HepG2 (cell line): ENCODE results near the gene ARSB. TPM values are rescaled to one million over a fixed set of nuclear protein-coding genes. Genes with fewer than 3 reads are reported as not detected.

ENCODE experiments used
- ATAC-seq: fragments of 200-7000 bp; cut with Tn5 transposase; 3 replicates; pipeline ENCODE4 v1.9.1; 2020; ENCODE audit warnings: mild to moderate bottlenecking, moderate library complexity
- BruUV-seq: library from RNA; stranded (reverse); fragments of 400-500 nt; replicated peaks from 2 replicates; lab custom pipeline; 2021; lab: Mats Ljungman, UMichigan
- CTCF ChIA-PET: fragments of 300-600 bp; formaldehyde crosslinking; extraction: SDS; loops from one replicate; lab custom pipeline; 2021; ENCODE audit warnings: low total read pairs, inconsistent platforms, low intra/inter-chr PET ratio; lab: Yijun Ruan, JAX
- POLR2A ChIA-PET: fragments of 350-600 bp; sonication (Branson Sonifier 250); formaldehyde crosslinking; loops from one replicate; lab custom pipeline; 2020; ENCODE audit warnings: antibody characterized with exemption, inconsistent platforms; lab: Yijun Ruan, JAX
- DNase-seq: peaks from one replicate; pipeline ENCODE4 v3.0.0-alpha.2; 2015; ENCODE audit warnings: low spot score
- FAIRE-seq: peaks from 3 replicates; lab custom pipeline; 2011; peaks lifted over from hg19 to GRCh38; lab: Jason Lieb, UNC
- H2AFZ ChIP-seq: one replicate; pipeline ENCODE4 v1.6.1; 2011; ENCODE audit warnings: low read length, inconsistent platforms
- H3K27ac ChIP-seq: fragments of 300-600 bp; 3 replicates; pipeline ENCODE4 v1.8.0; 2011; ENCODE audit warnings: mixed run types, mild to moderate bottlenecking, mixed read lengths, low read length, inconsistent platforms; ENCODE audit not compliant: insufficient read depth; ENCODE audit errors: extremely low read length
- H3K27me3 ChIP-seq, 2 experiments: fragments of 200-600 bp in 1 of 2; 2 replicates in 1 of 2; 3 replicates in 1 of 2; pipeline versions ENCODE4 v1.6.0 to v1.8.0; 2011; ENCODE audit warnings: low read length in 2 of 2, mild to moderate bottlenecking in 2 of 2, moderate library complexity in 2 of 2, inconsistent platforms in 1 of 2; ENCODE audit not compliant: insufficient read depth in 2 of 2, control insufficient read depth in 1 of 2
- H3K36me3 ChIP-seq, 2 experiments: fragments of 200-600 bp in 1 of 2; replicated peaks in 1 of 2; 2 replicates in 1 of 2; 3 replicates in 1 of 2; pipeline versions ENCODE4 v1.5.1 to v1.8.0; 2011; ENCODE audit warnings: low read length in 2 of 2, inconsistent platforms in 1 of 2; ENCODE audit not compliant: insufficient read depth in 2 of 2, control insufficient read depth in 1 of 2
- H3K4me1 ChIP-seq: 2 replicates; pipeline ENCODE4 v1.5.1; 2012; ENCODE audit warnings: low read length, inconsistent platforms; ENCODE audit not compliant: insufficient read depth
- H3K4me2 ChIP-seq: 2 replicates; pipeline ENCODE4 v1.6.0; 2011; ENCODE audit warnings: low read depth, low read length, inconsistent platforms
- H3K4me3 ChIP-seq, 3 experiments: fragments of 200-600 bp in 1 of 3; sonication (generic), shearing (Covaris generic) in 1 of 3; replicated peaks in 1 of 3; 2 replicates each; pipeline ENCODE4 v1.5.1; 2011 to 2016; ENCODE audit warnings: low read length in 3 of 3, inconsistent platforms in 2 of 3, low read depth in 2 of 3, mild to moderate bottlenecking in 2 of 3, control low read depth in 1 of 3, mixed read lengths in 1 of 3; ENCODE audit not compliant: insufficient read depth in 1 of 3
- H3K79me2 ChIP-seq: one replicate; pipeline ENCODE4 v1.6.1; 2011; ENCODE audit warnings: low read length, inconsistent platforms; ENCODE audit not compliant: insufficient read depth
- H3K9ac ChIP-seq: 2 replicates; pipeline ENCODE4 v1.6.0; 2011; ENCODE audit warnings: mild to moderate bottlenecking, low read depth, low read length, inconsistent platforms; ENCODE audit not compliant: insufficient read depth
- H3K9me3 ChIP-seq: 2 replicates; pipeline ENCODE4 v1.5.1; 2012; ENCODE audit warnings: mild to moderate bottlenecking, low read length
- H4K20me1 ChIP-seq: 2 replicates; pipeline ENCODE4 v1.6.0; 2011; ENCODE audit warnings: inconsistent platforms, mild to moderate bottlenecking, low read length, moderate library complexity; ENCODE audit not compliant: insufficient read depth
- ARID2 ChIP-seq: sonication (generic); formaldehyde crosslinking; IDR thresholded peaks from 2 replicates; pipeline ENCODE4 v1.8.1; 2022; ENCODE audit warnings: mild to moderate bottlenecking, missing genetic modification reagents, borderline replicate concordance
- CBX5 ChIP-seq: sonication (generic); formaldehyde crosslinking; IDR thresholded peaks from 2 replicates; pipeline ENCODE4 v1.4.0; 2020; ENCODE audit warnings: missing genetic modification reagents, borderline replicate concordance
- HNRNPL ChIP-seq: fragments of 200-400 bp; formaldehyde crosslinking; IDR thresholded peaks from 2 replicates; pipeline ENCODE4 v1.6.1; 2017; ENCODE audit warnings: mild to moderate bottlenecking, low read depth, low read length
- POLR2AphosphoS2 ChIP-seq: IDR thresholded peaks from 2 replicates; pipeline ENCODE4 v1.6.1; 2011; ENCODE audit warnings: low read depth, low read length, improper control_type of control experiment
- SCMH1 ChIP-seq: sonication (generic); formaldehyde crosslinking; IDR thresholded peaks from 2 replicates; pipeline ENCODE4 v1.9.0; 2021; ENCODE audit warnings: missing genetic modification reagents, mild to moderate bottlenecking, borderline replicate concordance
- THAP11 ChIP-seq: IDR thresholded peaks from 2 replicates; pipeline ENCODE4 v1.6.1; 2016; ENCODE audit warnings: missing biosample characterization, missing genetic modification reagents
- ZC3H13 ChIP-seq: sonication (generic); formaldehyde crosslinking; IDR thresholded peaks from 2 replicates; pipeline ENCODE4 v1.8.1; 2023; ENCODE audit warnings: mild to moderate bottlenecking, missing genetic modification reagents, moderate library complexity
- ZFP36 ChIP-seq: fragments of 150-350 bp; IDR thresholded peaks from 2 replicates; pipeline ENCODE4 v1.6.1; 2018; ENCODE audit warnings: borderline replicate concordance, low read length, low read depth; ENCODE audit not compliant: partially characterized antibody
- ZNF431 ChIP-seq: sonication (generic); formaldehyde crosslinking; IDR thresholded peaks from 2 replicates; pipeline ENCODE4 v1.9.0; 2022; ENCODE audit warnings: missing genetic modification reagents, low read depth, mild to moderate bottlenecking, borderline replicate concordance
- ZNF44 ChIP-seq: sonication (generic); formaldehyde crosslinking; IDR thresholded peaks from 2 replicates; pipeline ENCODE4 v1.5.1; 2020; ENCODE audit warnings: mild to moderate bottlenecking, missing genetic modification reagents
- ZNF562 ChIP-seq: sonication (generic); formaldehyde crosslinking; IDR thresholded peaks from 2 replicates; pipeline ENCODE4 v1.8.0; 2022; ENCODE audit warnings: missing genetic modification reagents, borderline replicate concordance
- ZNF563 ChIP-seq: sonication (generic); formaldehyde crosslinking; IDR thresholded peaks from 2 replicates; pipeline ENCODE4 v1.8.0; 2022; ENCODE audit warnings: mild to moderate bottlenecking, moderate library complexity, missing genetic modification reagents
- ZNF607 ChIP-seq: sonication (generic); formaldehyde crosslinking; IDR thresholded peaks from 2 replicates; pipeline ENCODE4 v1.5.1; 2020; ENCODE audit warnings: missing genetic modification reagents, mild to moderate bottlenecking, borderline replicate concordance
- ZNF629 ChIP-seq: sonication (generic); formaldehyde crosslinking; conservative IDR thresholded peaks from 2 replicates; pipeline ENCODE4 v1.5.0; 2020; ENCODE audit warnings: missing genetic modification reagents
- ZNF788 ChIP-seq: sonication (generic); formaldehyde crosslinking; IDR thresholded peaks from 2 replicates; pipeline ENCODE4 v1.5.0; 2020; ENCODE audit warnings: mild to moderate bottlenecking, missing genetic modification reagents, borderline replicate concordance
- ZNF891 ChIP-seq: sonication (generic); formaldehyde crosslinking; IDR thresholded peaks from 2 replicates; pipeline ENCODE4 v1.5.0; 2020; ENCODE audit warnings: mild to moderate bottlenecking, missing genetic modification reagents
- WGBS: methylation state at CpG from one replicate; pipeline ENCODE4 v1.1.6; 2017; ENCODE audit warnings: low lambda C conversion rate; 5-methylcytosine and 5-hydroxymethylcytosine counted together
- in situ Hi-C: cut with HindIII; loops from 2 replicates; pipeline ENCODE4 v1.10.0; 2017; ENCODE audit warnings: low pct_unique_long_range_greater_than_20kb; ENCODE audit not compliant: extremely low pct_ligation_motif_present
- intact Hi-C: fragments of 100-400 bp; cut with micrococcal nuclease; formaldehyde crosslinking; loops from one replicate; pipeline ENCODE4 v1.10.0; 2022; ENCODE audit not compliant: unreplicated experiment
- polyA plus RNA-seq, 8 experiments: library from polyadenylated mRNA; depleted of rRNA in 3 of 8; stranded (reverse) in 7 of 8; unstranded in 1 of 8; fragments of >200 nt; fragmentation: Illumina TruSeq in 4 of 8; extraction: Trizol in 4 of 8; gene quantifications; 2 replicates each; pipeline versions ENCODE4 v1.2.1 to v1.2.3, GENCODE V29; 2011 to 2016; ENCODE audit warnings: low read depth in 4 of 8, missing spikeins in 1 of 8, mixed read lengths in 1 of 8; ENCODE audit not compliant: insufficient read depth in 1 of 8
- total RNA-seq, 5 experiments: library from RNA; depleted of rRNA; stranded (reverse); fragments of >200 nt; fragmentation: Illumina TruSeq; extraction: Trizol; gene quantifications; 2 replicates each; pipeline ENCODE4 v1.2.3, GENCODE V29; 2016; ENCODE audit warnings: low read depth in 1 of 5
- TF ChIP-seq, protein P1 (sequence below), 2 experiments: sonication (generic) in 1 of 2; formaldehyde crosslinking in 1 of 2; IDR thresholded peaks; 2 replicates each; pipeline versions ENCODE4 v1.5.1 to v1.6.1; 2011 to 2020; ENCODE audit warnings: borderline replicate concordance in 1 of 2, low read depth in 1 of 2, low read length in 1 of 2, mild to moderate bottlenecking in 1 of 2, missing genetic modification reagents in 1 of 2, moderate library complexity in 1 of 2
- TF ChIP-seq, protein P2 (sequence below): IDR thresholded peaks from 2 replicates; pipeline ENCODE4 v1.6.1; 2018; ENCODE audit warnings: missing genetic modification reagents
- TF ChIP-seq, protein P3 (sequence below): IDR thresholded peaks from 2 replicates; pipeline ENCODE4 v1.6.1; 2016; ENCODE audit warnings: missing compliant biosample characterization, missing genetic modification reagents, borderline replicate concordance

Gene ARSB
- total and polyA plus RNA-seq, 2 of the 13 experiments (the other 11 are each of a cell fraction or from before 2014, with no cell fraction given), result 52.6 to 66.4 TPM

DNA sequence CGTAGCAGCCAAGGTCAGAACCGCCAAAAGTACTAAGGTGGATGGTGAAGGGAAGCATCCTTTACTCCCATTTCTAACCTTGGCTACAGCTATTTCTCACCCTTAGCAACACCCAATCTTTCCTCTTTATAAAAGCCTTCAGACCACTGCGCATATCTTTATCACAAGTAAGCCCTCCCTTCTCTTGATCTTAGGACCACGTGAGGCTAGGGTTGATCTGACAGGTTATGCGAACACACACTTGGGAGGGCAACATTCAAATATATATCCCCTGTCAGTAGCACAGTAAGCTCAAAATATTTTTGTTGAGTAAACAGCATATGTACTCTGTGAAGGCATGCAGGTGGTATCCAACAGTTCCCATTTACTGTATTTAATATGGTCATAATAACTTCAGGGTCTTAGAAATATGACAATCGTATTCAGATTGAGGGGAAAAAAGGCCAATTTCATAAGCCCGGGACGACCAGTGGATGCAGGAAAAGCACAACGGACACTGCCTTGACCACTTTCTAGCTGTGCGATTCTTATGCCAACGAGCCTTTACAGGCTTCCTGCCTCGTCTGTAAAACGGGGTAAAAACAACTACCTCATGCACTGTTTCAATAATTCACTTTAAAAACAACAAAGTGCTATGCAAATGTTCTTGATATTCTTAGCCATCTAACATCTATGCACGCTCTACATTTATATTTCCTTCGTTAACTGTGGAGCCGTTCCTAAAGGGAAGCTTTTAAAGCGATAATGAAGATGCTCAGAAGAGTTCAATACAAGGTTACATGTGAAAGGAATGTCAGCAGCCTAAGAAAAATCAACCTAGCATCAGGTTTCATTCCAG lies 1.3 kb downstream of the ARSB start:
- Histone ChIP-seq H3K27me3 (no peaks in the 10 kb centered on the region; a peak in 1 of 5 replicates), H3K9me3 (no peaks in the 10 kb centered on the region), H3K9ac (peak overlapping the region; percentile 98), H4K20me1 (peaks cover 3% of the 10 kb centered on the region; the same call in 1 of the 2 replicates), H3K79me2 (peaks cover 43% of the 10 kb centered on the region), H3K36me3 (no peaks in the 10 kb centered on the region), H3K27ac (peak overlapping the region; percentile 99), H3K4me1 (peaks cover 65% of the 10 kb centered on the region), H3K4me2 (peak overlapping the region; percentile 80), H3K4me3 (peak overlapping the region; percentile 52 to 93 (median 88)), H2AFZ (no peak overlapping the region)
- ChIA-PET CTCF (no interaction called here), POLR2A (interaction anchor here (1.0 to 3.9 kb wide), 9 partner anchors 9 to 466 kb away, joined by 3 to 46 read pairs (median 4); partner anchors contain the start of genes BHMT2 and DMGDH)
- in situ Hi-C loops, result no loop called here
- TSS peak; percentile 58 for BruUV-seq
- intact Hi-C loops, result loop anchor here (2.0 to 10.0 kb wide), 2 partner anchors 37 to 339 kb away; partner anchors contain the start of gene LHFPL2
- FAIRE-seq, result no peak
- WGBS, result under 1% methylated on average over 17 of the region's 17 CpGs
- DNase-seq, result peak; percentile 13
- ATAC-seq, result no peak
- no peak for TF ChIP-seq ZNF788 (CRISPR knock-in tag)
- TF ChIP-seq ZNF607 (CRISPR knock-in tag), result no peak
- TF ChIP-seq ZNF562 (CRISPR knock-in tag), result no peak
- TF ChIP-seq ZNF891 (CRISPR knock-in tag), result no peak
- no peak for TF ChIP-seq POLR2AphosphoS2
- TF ChIP-seq ZNF431 (CRISPR knock-in tag), result no peak
- no peak for TF ChIP-seq ZNF629 (CRISPR knock-in tag)
- TF ChIP-seq ZC3H13, result no peak
- TF ChIP-seq SCMH1, result no peak
- TF ChIP-seq ZFP36, result no peak
- no peak for TF ChIP-seq ZNF563 (CRISPR knock-in tag)
- no peak for TF ChIP-seq CBX5 (CRISPR knock-in tag)
- no peak for TF ChIP-seq THAP11
- TF ChIP-seq, protein P1, sequence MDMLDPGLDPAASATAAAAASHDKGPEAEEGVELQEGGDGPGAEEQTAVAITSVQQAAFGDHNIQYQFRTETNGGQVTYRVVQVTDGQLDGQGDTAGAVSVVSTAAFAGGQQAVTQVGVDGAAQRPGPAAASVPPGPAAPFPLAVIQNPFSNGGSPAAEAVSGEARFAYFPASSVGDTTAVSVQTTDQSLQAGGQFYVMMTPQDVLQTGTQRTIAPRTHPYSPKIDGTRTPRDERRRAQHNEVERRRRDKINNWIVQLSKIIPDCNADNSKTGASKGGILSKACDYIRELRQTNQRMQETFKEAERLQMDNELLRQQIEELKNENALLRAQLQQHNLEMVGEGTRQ (IDR thresholded peaks at IDR 0.05; ENCODE audit: low read depth, low read length), result no peak
- TF ChIP-seq, protein P1 (CRISPR knock-in tag; IDR thresholded peaks at IDR 0.05; ENCODE audit: borderline replicate concordance), result no peak; the same call in 1 of the 2 replicates
- TF ChIP-seq ARID2 (CRISPR knock-in tag), result 0 out of 2 replicates have a peak, but pooled peaks have one; percentile 9
- TF ChIP-seq ZNF44, result no peak
- TF ChIP-seq, protein P2, sequence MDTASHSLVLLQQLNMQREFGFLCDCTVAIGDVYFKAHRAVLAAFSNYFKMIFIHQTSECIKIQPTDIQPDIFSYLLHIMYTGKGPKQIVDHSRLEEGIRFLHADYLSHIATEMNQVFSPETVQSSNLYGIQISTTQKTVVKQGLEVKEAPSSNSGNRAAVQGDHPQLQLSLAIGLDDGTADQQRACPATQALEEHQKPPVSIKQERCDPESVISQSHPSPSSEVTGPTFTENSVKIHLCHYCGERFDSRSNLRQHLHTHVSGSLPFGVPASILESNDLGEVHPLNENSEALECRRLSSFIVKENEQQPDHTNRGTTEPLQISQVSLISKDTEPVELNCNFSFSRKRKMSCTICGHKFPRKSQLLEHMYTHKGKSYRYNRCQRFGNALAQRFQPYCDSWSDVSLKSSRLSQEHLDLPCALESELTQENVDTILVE, result 0 out of 2 replicates have a peak, but pooled peaks have one; percentile 4
- TF ChIP-seq, protein P3, sequence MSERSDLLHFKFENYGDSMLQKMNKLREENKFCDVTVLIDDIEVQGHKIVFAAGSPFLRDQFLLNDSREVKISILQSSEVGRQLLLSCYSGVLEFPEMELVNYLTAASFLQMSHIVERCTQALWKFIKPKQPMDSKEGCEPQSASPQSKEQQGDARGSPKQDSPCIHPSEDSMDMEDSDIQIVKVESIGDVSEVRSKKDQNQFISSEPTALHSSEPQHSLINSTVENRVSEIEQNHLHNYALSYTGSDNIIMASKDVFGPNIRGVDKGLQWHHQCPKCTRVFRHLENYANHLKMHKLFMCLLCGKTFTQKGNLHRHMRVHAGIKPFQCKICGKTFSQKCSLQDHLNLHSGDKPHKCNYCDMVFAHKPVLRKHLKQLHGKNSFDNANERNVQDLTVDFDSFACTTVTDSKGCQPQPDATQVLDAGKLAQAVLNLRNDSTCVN (CRISPR knock-in tag), result no peak
- TF ChIP-seq HNRNPL, result no peak
